PFSK-1 (cell line): ENCODE measurements around the gene GABRR3.

Experiments
- FOXP2 ChIP-seq: optimal IDR thresholded peaks from 2 replicates; pipeline ENCODE3; 2011; ENCODE audit warnings: borderline replicate concordance, control low read depth, inconsistent platforms; ENCODE audit not compliant: insufficient read depth; ENCODE audit errors: extremely low read length, extremely low read depth
- POLR2AphosphoS5 ChIP-seq: IDR thresholded peaks from 2 replicates; pipeline ENCODE4 v1.6.1; 2012; ENCODE audit warnings: low read depth, mild to moderate bottlenecking, control low read depth, low read length, moderate library complexity
- REST ChIP-seq, 2 experiments: IDR thresholded peaks; 2 replicates each; pipeline versions ENCODE4 v1.6.1 to v1.8.0; 2011 to 2012; ENCODE audit warnings: low read depth in 2 of 2, low read length in 2 of 2, control low read depth in 1 of 2, inconsistent platforms in 1 of 2, mild to moderate bottlenecking in 1 of 2, moderate library complexity in 1 of 2; ENCODE audit not compliant: insufficient read depth in 1 of 2
- SIN3A ChIP-seq: IDR thresholded peaks from 2 replicates; pipeline ENCODE4 v1.6.1; 2012; ENCODE audit warnings: mild to moderate bottlenecking, low read length, moderate library complexity, borderline replicate concordance; ENCODE audit not compliant: insufficient read depth
- TAF1 ChIP-seq: IDR thresholded peaks from 2 replicates; pipeline ENCODE4 v1.6.1; 2012; ENCODE audit warnings: low read length, control low read depth, borderline replicate concordance; ENCODE audit not compliant: insufficient read depth

Gene GABRR3

GRCh38 chr3:97969541-97969940 lies 65.6 kb downstream of the GABRR3 start:
- TF ChIP-seq POLR2AphosphoS5 = no peak
- TF ChIP-seq TAF1 = no peak
- no peak for TF ChIP-seq REST (IDR thresholded peaks at IDR 0.05; ENCODE audit: insufficient read depth in 1 of 2, low read depth in 2 of 2, low read length in 2 of 2)
- no peak for TF ChIP-seq SIN3A
- no peak for TF ChIP-seq FOXP2

- TF ChIP-seq TAF1 (no peak), FOXP2 (no peak), REST (IDR thresholded peaks at IDR 0.05; ENCODE audit: insufficient read depth in 1 of 2, low read depth in 2 of 2, low read length in 2 of 2) (no peak), SIN3A (no peak), POLR2AphosphoS5 (no peak)
These were observed 66.7 kb downstream of the GABRR3 start for GRCh38 chr3:97968376-97968775.

- TF ChIP-seq FOXP2 = no peak
- no peak for TF ChIP-seq POLR2AphosphoS5
- no peak for TF ChIP-seq SIN3A
- TF ChIP-seq TAF1 = no peak
- no peak for TF ChIP-seq REST (IDR thresholded peaks at IDR 0.05; ENCODE audit: insufficient read depth in 1 of 2, low read depth in 2 of 2, low read length in 2 of 2)
These were observed 67.1 kb downstream of the GABRR3 start for GRCh38 chr3:97967966-97968365.

GRCh38 chr3:97960993-97961766 lies 73.9 kb downstream of the GABRR3 start:
- no peak for TF ChIP-seq REST (IDR thresholded peaks at IDR 0.05; ENCODE audit: insufficient read depth in 1 of 2, low read depth in 2 of 2, low read length in 2 of 2)
- TF ChIP-seq SIN3A = no peak
- TF ChIP-seq FOXP2 = no peak
- no peak for TF ChIP-seq TAF1
- no peak for TF ChIP-seq POLR2AphosphoS5
